GM19023 (cell line): Measurements from ENCODE around the gene ACVR1.
"Not testable (repeated sequence)": the region's sequence is repeated elsewhere in the genome, so short reads cannot be mapped to it uniquely, and the experiment has no call there.

Experiments used
- ATAC-seq: cut with Tn5 transposase; IDR thresholded peaks from one replicate; pipeline ENCODE4 v1.9.1; 2021; ENCODE audit warnings: mild to moderate bottlenecking, moderate library complexity; ENCODE audit not compliant: unreplicated experiment

ACVR1 gene

DNA sequence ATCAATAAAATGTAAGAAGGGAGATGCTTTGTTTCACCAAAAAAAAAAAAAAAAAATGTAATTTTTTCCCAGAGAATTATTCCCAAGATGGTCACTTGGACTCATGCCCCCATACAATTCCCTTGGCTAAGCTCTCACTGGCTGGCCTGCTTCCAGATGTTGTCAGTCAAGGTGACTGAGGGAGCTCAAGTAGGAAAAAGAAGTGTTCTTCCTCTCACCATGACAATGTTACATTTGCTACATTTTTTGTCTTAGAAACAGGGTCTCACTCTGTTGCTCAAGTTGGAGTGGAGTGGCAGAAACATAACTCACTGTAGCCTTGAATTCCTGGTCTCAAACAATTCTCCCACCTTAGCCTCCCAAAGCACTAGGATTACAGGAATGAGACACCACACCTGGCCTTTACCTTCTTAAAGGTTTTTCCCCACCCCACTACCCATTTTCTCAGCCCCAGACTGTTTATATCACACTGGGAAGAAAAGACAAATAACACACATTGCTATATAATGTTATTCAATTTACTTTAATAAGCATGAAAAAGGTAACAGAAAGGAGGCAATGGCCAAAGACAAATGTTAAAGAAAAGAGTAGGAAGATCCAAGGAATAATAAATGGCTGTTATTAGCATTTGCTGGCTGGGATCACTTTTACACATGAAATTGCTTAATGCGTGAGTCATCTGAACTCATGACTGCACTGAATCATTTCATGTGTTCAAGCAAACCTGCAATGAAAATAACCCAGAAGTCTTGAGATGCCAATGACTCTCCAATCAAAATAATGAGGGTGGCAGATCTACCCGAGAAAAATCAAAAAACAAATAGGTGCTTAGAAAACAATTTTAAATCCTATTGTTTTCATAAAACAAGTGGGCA is 45.2 kb downstream of the ACVR1 start:
- ATAC-seq = no peak

- ATAC-seq = no peak
These were observed 45.9 kb downstream of the ACVR1 start for GRCh38 chr2:157830266-157830665.

DNA sequence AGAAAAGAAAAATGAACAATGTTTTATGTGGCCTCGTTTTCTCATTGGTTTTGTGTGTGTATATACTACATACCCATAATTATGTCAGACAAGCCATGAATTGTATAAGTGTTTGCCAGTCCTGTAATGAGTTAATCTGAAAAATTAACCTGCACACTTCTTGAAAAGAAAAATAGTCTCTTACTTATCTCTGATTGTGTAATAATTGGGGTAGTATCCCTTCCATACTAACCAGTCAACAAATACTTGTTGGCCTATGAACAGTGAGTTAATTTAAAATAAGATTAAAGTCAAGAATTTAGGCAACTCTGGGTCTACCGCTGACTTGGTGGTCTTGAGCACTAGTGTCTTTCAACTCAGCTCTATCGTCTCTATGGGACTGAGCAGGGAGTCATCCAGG is 48.8 kb downstream of the ACVR1 start:
- no peak for ATAC-seq

GRCh38 chr2:157826644-157827043 is 49.5 kb downstream of the ACVR1 start:
- ATAC-seq = not testable (repeated sequence)

- ATAC-seq = no peak
These were observed 50.2 kb downstream of the ACVR1 start for GRCh38 chr2:157825885-157826284.

GRCh38 chr2:157822993-157823392 is 53.1 kb downstream of the ACVR1 start:
- ATAC-seq = no peak

DNA sequence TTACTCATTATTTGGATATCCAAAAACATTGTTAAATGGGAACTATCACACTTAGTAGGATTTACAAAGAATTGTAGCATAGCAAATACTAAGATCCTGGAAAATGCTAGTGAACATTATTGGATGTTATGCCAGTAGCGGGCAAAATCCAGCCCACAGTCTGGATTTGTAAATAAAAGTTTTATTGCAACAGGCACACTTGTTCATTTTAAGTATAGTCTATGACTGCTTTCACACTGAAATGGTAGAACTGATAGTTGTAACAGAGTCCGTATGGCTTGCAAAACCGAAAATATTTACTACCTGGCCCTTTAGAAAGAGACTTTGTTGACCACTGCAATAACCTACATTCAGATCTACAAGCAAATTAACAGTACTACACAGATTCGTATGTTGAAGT is 53.6 kb downstream of the ACVR1 start:
- no peak for ATAC-seq

- ATAC-seq = no peak
These were observed 54.5 kb downstream of the ACVR1 start for GRCh38 chr2:157821519-157822131.

GRCh38 chr2:157820193-157820592 is 55.9 kb downstream of the ACVR1 start:
- no peak for ATAC-seq

- ATAC-seq = no peak
These were observed 56.4 kb downstream of the ACVR1 start for GRCh38 chr2:157819761-157820160.

- no peak for ATAC-seq
These were observed 57.9 kb downstream of the ACVR1 start for GRCh38 chr2:157818227-157818626.

DNA sequence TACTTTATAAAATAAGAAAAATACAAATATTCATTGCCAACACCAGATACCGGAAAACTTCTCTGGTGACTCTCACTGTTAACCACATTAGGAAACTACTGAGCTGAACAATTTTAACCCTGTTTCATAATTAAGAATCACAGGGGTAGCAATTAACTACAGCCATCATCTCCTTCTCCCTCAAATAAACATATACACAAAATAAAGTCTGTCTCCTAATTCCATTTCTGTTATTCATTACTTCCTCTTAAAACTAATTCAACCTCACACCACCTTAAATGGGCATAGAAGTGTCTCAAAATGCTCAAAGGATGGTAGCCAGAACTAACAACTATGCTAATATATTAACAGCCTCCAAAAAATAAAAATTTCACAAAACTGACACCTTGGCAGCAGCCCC is 60.7 kb downstream of the ACVR1 start:
- ATAC-seq = no peak

GRCh38 chr2:157813467-157813866 is 62.7 kb downstream of the ACVR1 start:
- no peak for ATAC-seq

DNA sequence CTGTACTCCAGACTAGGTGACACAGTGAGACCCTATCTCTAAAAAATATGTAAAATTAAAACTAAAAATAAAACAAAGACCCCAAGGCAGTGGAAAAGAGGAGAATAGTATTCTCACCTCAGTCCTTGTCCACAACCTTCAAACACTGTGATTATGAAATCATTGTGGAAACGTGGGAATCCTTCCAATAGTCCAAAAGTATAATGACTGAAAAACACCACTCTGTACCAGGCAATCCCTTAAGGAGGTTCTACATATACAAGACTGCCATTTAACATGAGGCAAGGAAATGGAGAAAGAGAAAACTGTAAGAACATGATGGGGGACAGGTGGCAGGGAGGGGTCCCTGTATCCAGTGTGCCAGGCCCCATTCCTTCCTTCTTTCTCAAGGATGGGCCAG is 66.1 kb downstream of the ACVR1 start:
- no peak for ATAC-seq

GRCh38 chr2:157809212-157809611 is 66.9 kb downstream of the ACVR1 start:
- no peak for ATAC-seq

DNA sequence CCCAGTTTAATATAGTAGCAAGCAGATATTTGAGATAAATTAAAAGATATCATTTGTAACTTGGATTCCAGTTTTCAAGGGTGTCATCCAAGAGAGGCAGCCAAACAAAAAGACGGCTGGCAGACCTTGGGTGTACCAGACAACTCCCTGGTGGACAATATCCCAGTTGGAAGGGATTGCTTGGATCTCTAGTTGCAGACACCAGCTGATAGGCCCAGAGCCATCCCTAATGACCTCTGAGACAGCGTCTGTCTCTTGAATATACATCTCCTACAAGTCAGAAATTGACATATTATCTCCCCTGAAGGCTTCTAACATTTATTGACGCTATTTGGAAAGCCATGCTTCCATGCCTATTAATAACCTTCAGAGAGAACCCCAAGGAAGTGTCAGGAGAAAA is 67.7 kb downstream of the ACVR1 start:
- no peak for ATAC-seq

GRCh38 chr2:157806426-157807077 is 69.6 kb downstream of the ACVR1 start:
- no peak for ATAC-seq

DNA sequence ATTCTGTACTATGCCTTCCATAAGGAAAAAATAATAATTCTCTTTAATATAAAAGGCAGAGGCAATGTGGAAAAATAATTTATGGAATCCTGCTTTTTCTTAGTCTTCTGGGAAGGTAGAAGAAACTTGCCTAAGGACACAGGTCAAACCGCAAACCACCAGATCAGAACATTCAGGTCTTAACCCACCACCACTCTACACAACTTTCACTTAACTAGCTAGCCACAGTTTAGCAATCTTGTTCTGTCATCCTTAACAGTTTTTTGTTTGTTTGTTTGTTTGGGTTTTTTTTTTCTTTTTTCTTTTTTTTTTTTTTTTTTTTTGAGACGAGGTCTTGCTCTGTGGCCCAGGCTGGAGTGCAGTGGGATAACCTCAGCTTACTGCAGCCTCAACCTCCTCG is 70.6 kb downstream of the ACVR1 start:
- ATAC-seq = no peak

DNA sequence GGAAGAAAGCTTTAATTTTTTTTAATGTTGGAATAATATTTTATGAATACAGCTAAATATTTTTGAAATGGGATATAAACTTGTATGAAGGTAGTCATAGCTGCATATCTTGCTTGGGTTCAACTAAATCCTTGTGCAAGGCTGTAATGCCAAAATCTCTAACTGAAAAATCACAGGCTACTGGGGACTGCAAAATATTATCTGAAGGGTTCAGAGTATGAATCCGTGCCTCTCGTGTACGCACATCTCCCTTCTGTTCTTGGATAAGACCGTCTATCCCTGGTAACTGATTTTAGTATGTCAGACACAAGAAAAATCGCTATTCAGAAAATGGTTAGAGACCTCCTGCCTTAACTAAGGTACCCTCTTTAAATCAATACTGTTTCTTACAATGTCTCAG is 71.8 kb downstream of the ACVR1 start:
- no peak for ATAC-seq

GRCh38 chr2:157803952-157804351 is 72.2 kb downstream of the ACVR1 start:
- no peak for ATAC-seq

DNA sequence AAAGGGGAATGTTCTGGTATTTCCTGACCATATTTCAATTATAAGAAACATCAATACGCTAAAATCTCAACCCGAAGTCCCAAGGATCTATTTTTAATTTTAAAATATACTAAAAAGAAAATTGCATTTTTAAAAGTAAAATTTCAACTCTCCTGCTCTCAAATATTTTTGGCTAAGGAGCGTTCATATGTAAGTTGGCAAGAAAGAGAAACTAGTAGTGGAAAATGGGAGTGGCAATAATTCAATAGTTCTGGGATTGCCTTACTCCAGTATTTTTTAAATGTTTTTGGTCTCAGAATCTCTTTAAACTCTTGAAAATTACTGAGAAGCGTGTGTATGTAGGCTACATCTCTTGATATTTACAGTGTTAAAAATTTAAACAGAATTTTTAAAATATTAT is 72.7 kb downstream of the ACVR1 start:
- ATAC-seq = no peak
